Measurements from ENCODE around the gene MYT1. TPM values are rescaled to one million over a fixed set of nuclear protein-coding genes. Genes with fewer than 3 reads are reported as not detected.

MYT1 gene
- total RNA-seq, 3 donors from 2014 or later (not counting 1 experiment from before 2014, with no cell fraction given), result not detected

DNA sequence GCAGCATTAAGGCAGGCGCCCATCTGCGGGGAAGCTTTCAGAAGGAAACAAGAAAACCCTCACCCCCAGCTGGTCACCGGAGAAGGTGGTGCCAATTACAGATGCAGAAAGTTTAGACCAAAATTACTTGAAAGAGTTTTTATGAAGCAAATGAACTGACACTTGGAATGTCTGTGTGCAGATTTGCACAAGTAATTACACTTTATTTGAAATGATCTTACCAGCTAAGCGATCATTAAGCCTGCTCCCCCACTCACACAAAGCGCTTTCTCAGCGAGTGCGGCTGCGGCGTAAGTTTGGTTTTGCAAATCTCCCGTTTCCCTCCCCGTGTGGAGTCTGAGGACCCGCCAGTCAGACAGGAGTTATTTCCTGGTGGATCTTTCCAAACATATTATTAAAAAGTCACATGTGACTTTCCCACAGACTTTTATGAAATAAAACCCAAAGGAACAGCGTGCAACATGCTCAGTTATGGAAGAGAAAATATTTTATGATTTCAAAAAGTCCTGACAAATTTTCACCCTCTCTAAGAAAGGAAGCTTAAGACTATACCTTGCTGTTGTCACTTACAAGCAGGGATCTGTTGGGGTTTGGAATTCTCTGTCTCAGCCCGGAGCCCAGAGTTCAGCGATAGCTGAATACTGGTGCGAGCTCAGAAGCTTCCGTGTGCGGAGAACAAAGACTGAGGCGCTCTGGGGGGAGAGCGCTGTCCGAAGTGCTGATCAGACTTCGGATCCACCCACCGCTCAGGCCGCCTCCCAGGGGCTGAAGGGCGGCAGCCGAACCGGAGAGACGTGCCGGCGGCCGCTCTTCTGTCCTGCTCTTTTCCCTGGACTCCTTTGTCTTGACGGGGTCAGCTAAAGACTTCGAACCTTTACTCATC is 2.7 kb upstream of the MYT1 start:
- Histone ChIP-seq H3K27me3 (ENCODE audit: control insufficient read depth, insufficient read depth, low read length) (peaks cover 16% of the 10 kb centered on the region), H3K27ac (ENCODE audit: low read length) (no peak overlapping the region), H3K4me1 (ENCODE audit: control insufficient read depth, insufficient read depth, low read length) (no peaks in the 10 kb centered on the region), H3K9me3 (ENCODE audit: control insufficient read depth, insufficient read depth, low read length) (no peaks in the 10 kb centered on the region), H3K36me3 (ENCODE audit: control insufficient read depth, insufficient read depth, low read length) (no peaks in the 10 kb centered on the region), H3K4me3 (ENCODE audit: low read length) (no peak overlapping the region)
- intact Hi-C loops (cut with micrococcal nuclease), result no loop called here
- ATAC-seq (peak in 2 of 3 donors; percentile 60 to 77), DNase-seq (peak in 1 of 2 donors; percentile 53)
- TF ChIP-seq CTCF (IDR thresholded peaks at IDR 0.05), result no peak
- no peaks in the 10 kb centered on the region for H3K36me3 Mint-ChIP-seq
- H3K27me3 Mint-ChIP-seq (ENCODE audit: low read depth in 2 of 2), result peaks cover 23 to 47% of the 10 kb centered on the region in 2 donors
- WGBS (ENCODE audit: insufficient coverage), result 22% methylated on average over 31 of the region's 33 CpGs
- no peak overlapping the region for H3K27ac Mint-ChIP-seq
- no peaks in the 10 kb centered on the region for H3K4me1 Mint-ChIP-seq
- H3K9me3 Mint-ChIP-seq, result no peaks in the 10 kb centered on the region
- no peak overlapping the region for H3K4me3 Mint-ChIP-seq

DNA sequence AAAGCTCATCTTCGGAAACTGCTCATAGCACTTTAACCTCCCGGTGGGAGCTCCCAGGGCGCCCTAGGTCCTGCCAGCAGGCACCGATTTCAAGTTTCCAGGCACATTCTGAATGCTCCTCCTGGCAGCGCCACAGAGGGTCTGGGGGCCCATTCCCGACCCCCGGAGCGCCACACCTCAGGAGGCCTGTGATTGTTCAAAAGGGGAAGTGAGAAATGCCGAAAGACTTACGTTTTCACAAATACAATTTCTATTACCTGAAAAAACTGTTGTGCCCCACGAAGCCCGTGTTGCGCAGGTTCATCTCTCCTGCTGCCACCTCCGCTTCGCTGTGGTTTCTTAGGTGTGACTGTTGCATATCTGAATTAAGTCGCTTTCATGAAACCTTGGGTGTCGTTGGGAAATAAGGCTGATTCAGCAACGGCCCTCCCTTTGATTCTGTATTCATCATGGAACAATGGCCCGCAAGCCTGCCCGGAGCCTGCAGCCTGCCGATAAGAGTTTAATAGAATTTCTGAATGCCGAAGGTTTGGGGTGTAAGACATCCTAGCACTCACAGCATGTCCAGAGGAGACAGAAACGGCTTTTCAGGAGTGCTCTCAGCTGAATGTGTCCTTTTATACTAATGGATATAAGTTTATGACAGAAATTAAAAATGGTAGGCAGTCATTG is 1.9 kb upstream of the MYT1 start:
- WGBS (ENCODE audit: insufficient coverage), result 61% methylated on average over 21 of the region's 23 CpGs
- Histone ChIP-seq H3K27ac (ENCODE audit: low read length) (no peak overlapping the region), H3K9me3 (ENCODE audit: control insufficient read depth, insufficient read depth, low read length) (no peaks in the 10 kb centered on the region), H3K27me3 (ENCODE audit: control insufficient read depth, insufficient read depth, low read length) (peaks cover 16% of the 10 kb centered on the region), H3K4me1 (ENCODE audit: control insufficient read depth, insufficient read depth, low read length) (no peaks in the 10 kb centered on the region), H3K4me3 (ENCODE audit: low read length) (no peak overlapping the region), H3K36me3 (ENCODE audit: control insufficient read depth, insufficient read depth, low read length) (no peaks in the 10 kb centered on the region)
- ATAC-seq (no peak), DNase-seq (no peak)
- TF ChIP-seq CTCF (IDR thresholded peaks at IDR 0.05), result no peak
- no peaks in the 10 kb centered on the region for H3K4me1 Mint-ChIP-seq
- no peaks in the 10 kb centered on the region for H3K36me3 Mint-ChIP-seq
- H3K27me3 Mint-ChIP-seq (ENCODE audit: low read depth in 2 of 2), result peaks cover 27 to 47% of the 10 kb centered on the region in 2 donors
- H3K4me3 Mint-ChIP-seq, result no peak overlapping the region
- H3K27ac Mint-ChIP-seq, result no peak overlapping the region
- H3K9me3 Mint-ChIP-seq, result no peaks in the 10 kb centered on the region
- intact Hi-C loops (cut with micrococcal nuclease), result no loop called here

DNA sequence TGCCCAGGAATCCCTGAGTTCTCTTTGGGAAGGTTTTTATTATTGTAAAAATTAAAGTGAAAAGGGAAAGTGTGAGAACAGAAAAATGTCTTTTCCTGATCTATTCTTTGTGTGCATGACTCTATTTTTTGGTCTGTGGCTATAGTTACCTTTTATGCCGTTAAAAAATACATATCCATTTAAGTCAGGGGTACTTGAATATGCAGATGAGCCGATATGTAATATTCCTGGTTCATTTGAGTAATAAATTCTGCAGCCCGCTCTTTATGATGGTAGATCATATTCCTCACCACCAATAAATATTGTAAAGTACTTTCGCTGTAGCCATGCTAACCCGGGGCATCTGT is 503 bp upstream of the MYT1 start:
- peaks cover 8 to 10% of the 10 kb centered on the region in 2 donors for H3K4me1 Mint-ChIP-seq
- intact Hi-C loops (cut with micrococcal nuclease), result no loop called here
- H3K4me1 ChIP-seq (ENCODE audit: control insufficient read depth, insufficient read depth, low read length), result peaks cover 9% of the 10 kb centered on the region
- H3K36me3 ChIP-seq (ENCODE audit: control insufficient read depth, insufficient read depth, low read length), result no peaks in the 10 kb centered on the region
- H3K27me3 ChIP-seq (ENCODE audit: control insufficient read depth, insufficient read depth, low read length), result peaks cover 16% of the 10 kb centered on the region
- H3K9me3 ChIP-seq (ENCODE audit: control insufficient read depth, insufficient read depth, low read length), result no peaks in the 10 kb centered on the region
- H3K9me3 Mint-ChIP-seq, result no peaks in the 10 kb centered on the region
- peaks cover 27 to 47% of the 10 kb centered on the region in 2 donors for H3K27me3 Mint-ChIP-seq (ENCODE audit: low read depth in 2 of 2)
- DNase-seq, result no peak
- H3K27ac Mint-ChIP-seq, result no peak overlapping the region
- no peak overlapping the region for H3K4me3 Mint-ChIP-seq
- TF ChIP-seq CTCF (IDR thresholded peaks at IDR 0.05), result no peak
- no peak overlapping the region for H3K4me3 ChIP-seq (ENCODE audit: low read length)
- 94% methylated on average over 4 of the region's 5 CpGs for WGBS (ENCODE audit: insufficient coverage)
- no peak overlapping the region for H3K27ac ChIP-seq (ENCODE audit: low read length)
- ATAC-seq, result no peak
- H3K36me3 Mint-ChIP-seq, result no peaks in the 10 kb centered on the region
